Rectal smooth muscle tissue (tissue), 1 donor: ENCODE data around the gene PCP4.

ENCODE experiments used
- H3K27ac ChIP-seq: one replicate; pipeline ENCODE4 v1.7.0; 2013; ENCODE audit warnings: low read depth, low read length, inconsistent platforms
- H3K27me3 ChIP-seq: one replicate; pipeline ENCODE4 v1.7.0; 2013; ENCODE audit warnings: low read length; ENCODE audit not compliant: control insufficient read depth, insufficient read depth
- H3K36me3 ChIP-seq: one replicate; pipeline ENCODE4 v1.7.0; 2013; ENCODE audit warnings: low read length; ENCODE audit not compliant: control insufficient read depth, insufficient read depth
- H3K4me1 ChIP-seq: one replicate; pipeline ENCODE4 v1.7.0; 2013; ENCODE audit warnings: low read length; ENCODE audit not compliant: control insufficient read depth, insufficient read depth
- H3K4me3 ChIP-seq: one replicate; pipeline ENCODE4 v1.7.0; 2013; ENCODE audit warnings: low read length
- H3K9ac ChIP-seq: one replicate; pipeline ENCODE4 v1.7.0; 2013; ENCODE audit warnings: low read length

PCP4 gene

DNA sequence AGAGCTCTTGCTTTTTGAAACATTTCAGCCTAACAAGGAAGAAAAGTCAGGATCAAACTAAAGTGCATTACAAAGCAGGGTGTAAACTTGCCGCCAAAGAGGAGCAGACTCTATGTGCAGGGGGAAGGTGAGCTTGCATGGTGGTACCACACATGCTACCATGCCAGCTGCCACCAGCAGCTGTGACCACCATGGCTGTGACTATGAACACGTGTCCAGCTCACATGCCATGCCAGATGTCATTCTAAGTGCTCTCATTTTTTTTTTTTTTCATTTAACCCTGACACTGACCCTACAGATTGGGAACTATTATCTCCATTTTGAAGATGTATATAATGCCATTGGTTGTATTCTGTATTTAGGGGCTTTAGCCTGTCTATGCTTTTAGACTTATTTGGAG, 79.0 kb downstream of the PCP4 start:
- H3K9ac ChIP-seq = no peak overlapping the region
- no peaks in the 10 kb centered on the region for H3K36me3 ChIP-seq
- H3K4me1 ChIP-seq = peaks cover 3% of the 10 kb centered on the region
- H3K27me3 ChIP-seq = no peaks in the 10 kb centered on the region
- no peak overlapping the region for H3K4me3 ChIP-seq
- H3K27ac ChIP-seq = no peak overlapping the region

DNA sequence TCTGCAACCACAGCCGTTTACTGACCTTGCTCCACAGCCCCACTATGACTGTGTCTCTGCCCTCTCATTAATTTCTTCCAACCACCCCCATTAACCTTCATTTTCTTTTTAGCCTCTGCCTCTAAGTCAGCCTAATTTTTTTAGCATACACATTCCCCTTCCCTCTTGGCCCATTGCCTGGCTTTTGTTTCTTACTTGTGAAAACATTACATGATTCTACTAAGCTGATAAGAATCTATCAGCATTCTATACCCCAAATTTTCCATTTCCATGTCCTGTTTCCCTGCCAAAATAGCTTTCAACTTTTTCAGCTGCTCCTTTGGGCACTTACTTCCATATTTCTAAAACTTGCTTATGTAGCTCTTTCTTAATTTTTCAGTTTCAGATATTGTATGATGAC, 79.8 kb downstream of the PCP4 start:
- Histone ChIP-seq H3K36me3 (no peaks in the 10 kb centered on the region), H3K9ac (no peak overlapping the region), H3K4me1 (peaks cover 3% of the 10 kb centered on the region), H3K4me3 (no peak overlapping the region), H3K27me3 (no peaks in the 10 kb centered on the region), H3K27ac (no peak overlapping the region)

- H3K4me1 ChIP-seq = peaks cover 9% of the 10 kb centered on the region
- no peak overlapping the region for H3K27ac ChIP-seq
- H3K9ac ChIP-seq = no peak overlapping the region
- H3K4me3 ChIP-seq = no peak overlapping the region
- H3K27me3 ChIP-seq = no peaks in the 10 kb centered on the region
- no peaks in the 10 kb centered on the region for H3K36me3 ChIP-seq
These were observed 84.2 kb downstream of the PCP4 start for GRCh38 chr21:39951183-39952101.

- Histone ChIP-seq H3K4me1 (peaks cover 17% of the 10 kb centered on the region), H3K9ac (no peak overlapping the region), H3K36me3 (no peaks in the 10 kb centered on the region), H3K4me3 (no peak overlapping the region), H3K27me3 (no peaks in the 10 kb centered on the region), H3K27ac (no peak overlapping the region)
These were observed 85.0 kb downstream of the PCP4 start for GRCh38 chr21:39952265-39952664.

DNA sequence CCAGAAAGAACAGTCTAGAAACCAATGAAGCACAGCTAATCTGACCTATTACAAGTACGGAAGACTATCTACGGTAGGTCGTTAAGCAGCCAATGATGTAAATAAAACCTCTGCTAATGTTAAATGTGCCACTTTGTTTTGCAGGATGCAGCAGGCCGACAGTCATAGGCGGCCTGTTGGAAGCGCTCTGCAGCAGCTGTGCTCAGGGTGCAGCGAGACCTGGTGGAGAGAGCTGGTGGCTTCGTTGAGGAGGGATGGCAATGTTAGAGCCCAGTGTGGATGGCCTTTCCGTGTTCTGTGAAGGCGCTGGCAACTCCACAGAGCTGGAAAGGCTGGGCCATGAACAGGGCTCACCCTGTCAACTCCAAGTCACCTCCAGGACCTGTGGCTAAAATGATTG, 87.3 kb downstream of the PCP4 start:
- Histone ChIP-seq H3K4me3 (no peak overlapping the region), H3K9ac (no peak overlapping the region), H3K4me1 (peaks cover 17% of the 10 kb centered on the region), H3K36me3 (no peaks in the 10 kb centered on the region), H3K27ac (no peak overlapping the region), H3K27me3 (no peaks in the 10 kb centered on the region)

DNA sequence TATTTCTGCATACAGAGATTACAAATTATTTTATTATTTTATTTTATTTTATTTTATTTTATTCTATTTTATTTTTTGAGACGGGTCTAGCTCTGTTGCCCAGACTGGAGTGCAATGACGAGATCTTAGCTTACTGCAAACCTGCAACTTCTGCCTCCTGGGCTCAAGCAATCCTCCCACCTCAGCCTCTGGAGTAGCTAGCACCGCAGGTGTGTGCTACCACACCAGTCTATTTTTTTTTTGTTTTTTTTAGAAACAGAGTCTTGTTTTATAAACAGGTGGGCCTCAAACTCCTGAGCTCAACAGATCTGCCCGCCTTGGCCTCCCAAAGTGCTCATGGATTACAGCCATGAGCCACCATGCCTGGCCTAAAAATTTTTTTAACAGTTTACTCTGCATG, 88.1 kb downstream of the PCP4 start:
- H3K4me1 ChIP-seq = peaks cover 15% of the 10 kb centered on the region
- H3K27me3 ChIP-seq = no peaks in the 10 kb centered on the region
- no peak overlapping the region for H3K4me3 ChIP-seq
- no peaks in the 10 kb centered on the region for H3K36me3 ChIP-seq
- H3K9ac ChIP-seq = no peak overlapping the region
- peak overlapping the region; percentile 45 for H3K27ac ChIP-seq

DNA sequence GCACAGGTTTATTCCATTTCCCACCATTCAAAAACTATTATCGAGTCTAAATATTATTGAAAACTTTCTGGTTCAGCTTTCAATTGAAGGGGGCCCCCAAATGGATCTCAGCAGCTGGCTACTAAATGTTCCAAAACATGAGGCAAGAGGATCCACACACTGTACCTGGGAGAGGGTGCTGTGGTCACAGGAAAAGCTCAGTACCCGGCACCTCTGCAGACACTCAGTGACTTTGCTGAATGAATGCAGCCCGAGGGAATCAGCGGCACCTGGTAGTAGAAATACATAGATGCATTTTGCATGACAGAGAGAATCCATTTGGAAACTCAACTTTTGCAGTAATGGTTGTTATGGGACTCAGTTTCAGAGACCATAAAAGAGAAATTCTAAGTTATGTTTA, 89.3 kb downstream of the PCP4 start:
- Histone ChIP-seq H3K27me3 (no peaks in the 10 kb centered on the region), H3K36me3 (no peaks in the 10 kb centered on the region), H3K4me1 (peaks cover 14% of the 10 kb centered on the region), H3K27ac (no peak overlapping the region), H3K4me3 (no peak overlapping the region), H3K9ac (no peak overlapping the region)

DNA sequence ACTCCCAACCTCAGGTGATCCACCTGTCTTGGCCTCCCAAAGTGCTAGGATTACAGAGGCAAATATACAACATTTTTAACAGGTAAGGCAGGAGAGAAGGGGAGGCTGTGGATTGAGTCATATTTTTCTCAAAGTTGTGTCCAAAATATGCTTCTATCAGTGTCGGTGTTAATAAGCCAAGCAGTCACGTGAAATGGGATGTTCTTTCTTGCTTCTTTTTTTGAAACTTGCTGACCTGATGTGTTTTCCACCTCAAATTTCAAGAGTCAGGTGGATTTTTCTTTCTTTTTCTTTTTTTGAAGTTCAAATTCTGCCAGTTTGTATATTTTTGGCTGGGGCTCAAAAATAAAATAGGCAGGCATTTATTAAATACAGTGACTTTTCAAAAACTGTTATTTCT, 91.5 kb downstream of the PCP4 start:
- no peak overlapping the region for H3K4me3 ChIP-seq
- no peaks in the 10 kb centered on the region for H3K27me3 ChIP-seq
- no peak overlapping the region for H3K9ac ChIP-seq
- peaks cover 14% of the 10 kb centered on the region for H3K4me1 ChIP-seq
- no peak overlapping the region for H3K27ac ChIP-seq
- H3K36me3 ChIP-seq = no peaks in the 10 kb centered on the region

DNA sequence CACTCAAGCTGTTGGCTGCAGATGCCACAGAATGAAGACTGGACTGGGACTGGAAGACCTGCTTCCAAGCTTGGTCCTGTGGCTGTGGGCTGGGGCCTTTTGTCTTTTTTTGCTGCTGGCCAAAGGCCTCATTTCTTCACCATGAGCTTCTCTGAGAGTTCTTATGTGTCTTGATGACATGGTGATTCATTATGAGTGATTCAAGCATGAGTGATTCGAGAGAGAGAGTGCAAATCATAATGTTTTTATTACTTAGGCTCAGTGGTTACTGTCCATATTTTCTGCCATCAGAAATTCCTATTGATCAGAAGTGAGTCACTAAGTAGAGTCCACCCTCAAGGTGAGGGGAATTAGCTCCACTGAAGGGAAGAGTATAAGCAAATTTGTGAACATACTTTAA, 94.0 kb downstream of the PCP4 start:
- Histone ChIP-seq H3K27me3 (no peaks in the 10 kb centered on the region), H3K27ac (no peak overlapping the region), H3K4me3 (no peak overlapping the region), H3K4me1 (peaks cover 8% of the 10 kb centered on the region), H3K9ac (no peak overlapping the region), H3K36me3 (no peaks in the 10 kb centered on the region)

DNA sequence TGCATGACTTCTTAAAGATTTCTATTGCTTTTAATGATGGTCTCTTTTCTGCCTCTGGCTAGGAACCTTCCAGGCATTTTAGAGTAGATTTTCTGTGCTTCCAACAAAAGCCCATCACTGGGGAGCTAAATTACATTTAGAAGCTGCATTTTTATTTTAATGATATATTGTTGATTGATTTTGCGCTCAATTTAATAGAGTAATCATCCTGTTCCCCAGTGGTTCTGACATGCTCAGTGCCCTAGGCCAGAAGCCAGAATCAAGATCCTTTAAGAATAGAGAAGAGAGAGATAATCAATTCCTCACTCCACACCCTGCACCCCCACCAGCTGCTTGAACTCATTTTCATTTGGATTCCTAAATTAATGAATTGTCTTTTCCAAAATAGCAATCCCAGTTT, 97.8 kb downstream of the PCP4 start:
- Histone ChIP-seq H3K4me1 (no peaks in the 10 kb centered on the region), H3K27ac (no peak overlapping the region), H3K4me3 (no peak overlapping the region), H3K27me3 (no peaks in the 10 kb centered on the region), H3K36me3 (no peaks in the 10 kb centered on the region), H3K9ac (no peak overlapping the region)

DNA sequence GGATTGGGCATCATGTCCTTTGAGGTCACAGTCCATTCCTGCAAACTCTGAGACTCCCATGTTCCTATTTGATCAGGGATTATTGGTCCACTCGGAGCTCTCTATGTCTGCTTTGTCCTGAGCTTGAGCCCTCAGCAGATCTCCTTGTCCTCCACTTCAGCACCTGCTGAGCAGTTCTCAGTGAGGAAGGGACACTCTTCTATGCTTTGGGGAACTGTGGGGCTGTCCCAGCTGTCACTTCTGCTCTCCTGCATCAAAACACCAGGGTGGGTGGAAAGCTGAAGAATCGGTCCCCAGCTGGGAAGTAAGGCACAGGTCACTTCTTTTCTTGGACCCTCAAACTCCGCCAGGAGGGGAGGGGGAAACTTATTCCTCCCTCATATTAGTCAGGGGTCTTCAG, 99.5 kb downstream of the PCP4 start:
- Histone ChIP-seq H3K27ac (no peak overlapping the region), H3K4me3 (no peak overlapping the region), H3K4me1 (no peaks in the 10 kb centered on the region), H3K27me3 (no peaks in the 10 kb centered on the region), H3K36me3 (no peaks in the 10 kb centered on the region), H3K9ac (no peak overlapping the region)

GRCh38 chr21:39968010-39968409, 100.8 kb downstream of the PCP4 start:
- H3K4me3 ChIP-seq = no peak overlapping the region
- no peak overlapping the region for H3K27ac ChIP-seq
- no peak overlapping the region for H3K9ac ChIP-seq
- no peaks in the 10 kb centered on the region for H3K27me3 ChIP-seq
- peaks cover 2% of the 10 kb centered on the region for H3K4me1 ChIP-seq
- H3K36me3 ChIP-seq = no peaks in the 10 kb centered on the region

GRCh38 chr21:39969691-39970364, 102.6 kb downstream of the PCP4 start:
- Histone ChIP-seq H3K9ac (no peak overlapping the region), H3K27ac (no peak overlapping the region), H3K36me3 (no peaks in the 10 kb centered on the region), H3K4me1 (peaks cover 2% of the 10 kb centered on the region), H3K4me3 (no peak overlapping the region), H3K27me3 (no peaks in the 10 kb centered on the region)
